Measurements from ENCODE around the gene INTS3. TPM values are rescaled to one million over a fixed set of nuclear protein-coding genes. Genes with fewer than 3 reads are reported as not detected.
A peak's percentile ranks its signal among the peaks of the same experiment; 100 is the strongest.

The INTS3 gene
- total RNA-seq, 1 experiment from 2014 or later: 66.8 TPM

- peaks cover 50% of the 10 kb centered on the region for H3K4me1 Mint-ChIP-seq
- no peaks in the 10 kb centered on the region for H3K27me3 Mint-ChIP-seq (ENCODE audit: low read depth)
- ChIA-PET CTCF (interaction anchor here (0.9 to 4.7 kb wide), 7 partner anchors 10 to 140 kb away, joined by 3 to 52 read pairs (median 4); partner anchors contain the start of genes CHTOP and NPR1), POLR2A (no interaction called here)
- H3K9me3 Mint-ChIP-seq: no peaks in the 10 kb centered on the region
- peaks cover 30% of the 10 kb centered on the region for H3K36me3 Mint-ChIP-seq
- peak overlapping the region; percentile 16; the same call in 1 of the 2 replicates for H3K4me3 Mint-ChIP-seq
- H3K27ac Mint-ChIP-seq: no peak overlapping the region
- TF ChIP-seq RORB (CRISPR knock-in tag; IDR thresholded peaks at IDR 0.05) (no peak), ZMAT4 (CRISPR knock-in tag; IDR thresholded peaks at IDR 0.05) (no peak), ELF4 (CRISPR knock-in tag; IDR thresholded peaks at IDR 0.05; ENCODE audit: low read depth) (no peak), TEAD4 (CRISPR knock-in tag; IDR thresholded peaks at IDR 0.05) (no peak), TCF7 (CRISPR knock-in tag; IDR thresholded peaks at IDR 0.05; ENCODE audit: low read depth) (no peak), ZNF532 (CRISPR knock-in tag; IDR thresholded peaks at IDR 0.05; ENCODE audit: borderline replicate concordance) (no peak), NR2C2 (CRISPR knock-in tag; IDR thresholded peaks at IDR 0.05) (no peak), USF2 (CRISPR knock-in tag; IDR thresholded peaks at IDR 0.05) (no peak), ZNF423 (CRISPR knock-in tag; IDR thresholded peaks at IDR 0.05) (no peak), AR (CRISPR knock-in tag; IDR thresholded peaks at IDR 0.05) (no peak), ATF3 (CRISPR knock-in tag; conservative IDR thresholded peaks at IDR 0.05) (no peak), ZNF425 (CRISPR knock-in tag; conservative IDR thresholded peaks at IDR 0.05) (no peak), IRF1 (CRISPR knock-in tag; IDR thresholded peaks at IDR 0.05) (no peak)
- ATAC-seq (no peak), DNase-seq (ENCODE audit: low spot score) (no peak)
These were observed 45.5 kb downstream of the INTS3 start for GRCh38 chr1:153773096-153773921.
